ENCODE measurements around the gene TBC1D16. TPM values are rescaled to one million over a fixed set of nuclear protein-coding genes. Genes with fewer than 3 reads are reported as not detected.

TBC1D16 gene
- total and polyA plus RNA-seq, 2 donors (not counting 1 experiment from before 2014, with no cell fraction given) = 0.82 to 2.7 TPM

DNA sequence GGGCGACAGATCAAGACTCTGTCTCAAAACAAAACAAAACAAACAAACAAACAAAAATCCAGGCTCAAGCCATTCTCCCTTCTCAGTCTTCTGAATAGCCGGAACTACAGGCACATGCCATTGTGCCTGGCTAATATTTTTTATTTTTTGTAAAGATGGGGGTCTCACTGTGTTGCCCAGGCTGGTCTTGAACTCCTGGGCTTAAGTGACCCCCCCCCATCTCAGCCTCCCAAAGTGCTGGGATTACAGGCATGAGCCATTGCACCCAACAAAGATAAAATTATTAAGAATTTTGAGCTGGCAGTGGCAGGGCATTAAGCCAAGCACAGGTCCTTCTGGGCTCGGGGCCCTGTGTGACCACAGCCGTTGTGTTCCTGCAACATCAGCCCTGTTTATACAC is 126.6 kb downstream of the TBC1D16 start:
- Histone ChIP-seq H2AFZ (ENCODE audit: insufficient read depth, low read depth, low read length, poor library complexity, severe bottlenecking) (no peak overlapping the region), H3K4me3 (ENCODE audit: control extremely low read depth in 1 of 5, extremely low read depth in 1 of 5, insufficient read depth in 1 of 5, low read depth in 2 of 5, low read length in 4 of 5) (no peak overlapping the region), H3K9me3 (ENCODE audit: control extremely low read depth in 1 of 3, control insufficient read depth in 2 of 3, insufficient read depth in 1 of 3, low read length in 2 of 3) (no peaks in the 10 kb centered on the region), H3K27me3 (replicated peaks in 1 of 4; ENCODE audit: control extremely low read depth in 1 of 4, control insufficient read depth in 3 of 4, insufficient read depth in 4 of 4, low read length in 3 of 4) (peaks cover 0 to 6% (median 0%) of the 10 kb centered on the region in 4 experiments), H4K20me1 (ENCODE audit: control insufficient read depth, insufficient read depth, low read length, poor library complexity, severe bottlenecking) (no peaks in the 10 kb centered on the region), H3K27ac (ENCODE audit: low read length in 2 of 2) (no peak overlapping the region), H3K4me1 (ENCODE audit: control insufficient read depth in 2 of 2, insufficient read depth in 2 of 2, low read length in 2 of 2) (no peaks in the 10 kb centered on the region), H3K4me2 (replicated peaks; ENCODE audit: low read depth, low read length, poor library complexity, severe bottlenecking) (no peak overlapping the region), H3K9ac (ENCODE audit: low read length) (no peak overlapping the region), H3K36me3 (replicated peaks in 1 of 2; ENCODE audit: control extremely low read depth in 1 of 2, control insufficient read depth in 1 of 2, extremely low read depth in 1 of 2, insufficient read depth in 2 of 2, low read length in 1 of 2) (no peaks in the 10 kb centered on the region), H3K79me2 (ENCODE audit: control insufficient read depth, insufficient read depth, low read length) (no peaks in the 10 kb centered on the region)
- TF ChIP-seq EZH2 (IDR thresholded peaks at IDR 0.05; ENCODE audit: borderline replicate concordance, insufficient read depth, low read depth, low read length, poor library complexity, severe bottlenecking) = no peak
- TF ChIP-seq, protein P1, sequence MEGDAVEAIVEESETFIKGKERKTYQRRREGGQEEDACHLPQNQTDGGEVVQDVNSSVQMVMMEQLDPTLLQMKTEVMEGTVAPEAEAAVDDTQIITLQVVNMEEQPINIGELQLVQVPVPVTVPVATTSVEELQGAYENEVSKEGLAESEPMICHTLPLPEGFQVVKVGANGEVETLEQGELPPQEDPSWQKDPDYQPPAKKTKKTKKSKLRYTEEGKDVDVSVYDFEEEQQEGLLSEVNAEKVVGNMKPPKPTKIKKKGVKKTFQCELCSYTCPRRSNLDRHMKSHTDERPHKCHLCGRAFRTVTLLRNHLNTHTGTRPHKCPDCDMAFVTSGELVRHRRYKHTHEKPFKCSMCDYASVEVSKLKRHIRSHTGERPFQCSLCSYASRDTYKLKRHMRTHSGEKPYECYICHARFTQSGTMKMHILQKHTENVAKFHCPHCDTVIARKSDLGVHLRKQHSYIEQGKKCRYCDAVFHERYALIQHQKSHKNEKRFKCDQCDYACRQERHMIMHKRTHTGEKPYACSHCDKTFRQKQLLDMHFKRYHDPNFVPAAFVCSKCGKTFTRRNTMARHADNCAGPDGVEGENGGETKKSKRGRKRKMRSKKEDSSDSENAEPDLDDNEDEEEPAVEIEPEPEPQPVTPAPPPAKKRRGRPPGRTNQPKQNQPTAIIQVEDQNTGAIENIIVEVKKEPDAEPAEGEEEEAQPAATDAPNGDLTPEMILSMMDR (IDR thresholded peaks at IDR 0.05) = no peak
- 24% methylated on average over 3 of the region's 4 CpGs for WGBS (ENCODE audit: insufficient coverage)
- H3K4me3 Mint-ChIP-seq = no peak overlapping the region
- H3K27ac Mint-ChIP-seq = no peak overlapping the region
- DNase-seq (no peak), ATAC-seq (ENCODE audit: low read depth) (no peak)
- peaks cover 27% of the 10 kb centered on the region for H3K27me3 Mint-ChIP-seq
- H3K9me3 Mint-ChIP-seq (ENCODE audit: insufficient read depth) = no peaks in the 10 kb centered on the region
- intact Hi-C loops (cut with micrococcal nuclease) = no loop called here
- ChIA-PET CTCF (interaction anchor here (1.1 to 1.2 kb wide), 2 partner anchors 63 to 83 kb away, joined by 3 read pairs; no protein-coding TSS in a partner anchor), POLR2A (no interaction called here)
- no peaks in the 10 kb centered on the region for H3K4me1 Mint-ChIP-seq

DNA sequence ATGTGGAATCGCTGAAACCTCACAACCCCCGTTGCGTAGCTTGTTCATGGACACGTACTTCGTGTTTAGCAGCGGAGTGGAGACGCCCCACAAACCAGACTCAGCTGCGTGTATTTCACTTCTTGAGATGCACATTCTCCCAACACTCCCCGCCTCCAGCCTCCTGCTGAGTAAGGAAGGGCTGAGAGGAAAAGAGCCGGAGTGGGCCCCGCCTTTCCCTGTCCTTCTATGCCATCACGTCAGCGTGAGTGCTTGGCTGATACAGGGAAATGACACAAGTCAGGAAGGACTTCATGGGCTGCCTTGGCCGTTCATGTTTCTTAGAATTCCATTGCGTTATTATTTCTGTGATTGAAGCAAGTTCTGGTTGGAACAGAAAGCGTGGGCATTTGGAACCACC is 127.8 kb downstream of the TBC1D16 start:
- CTCF ChIA-PET = no interaction called here
- H3K27ac Mint-ChIP-seq = no peak overlapping the region
- H3K27me3 ChIP-seq (replicated peaks in 1 of 4; ENCODE audit: control extremely low read depth in 1 of 4, control insufficient read depth in 3 of 4, insufficient read depth in 4 of 4, low read length in 3 of 4) = peaks cover 0 to 5% (median 0%) of the 10 kb centered on the region in 4 experiments

More for the DNA sequence above, 127.8 kb downstream of the TBC1D16 start:
- Histone ChIP-seq H3K79me2 (ENCODE audit: control insufficient read depth, insufficient read depth, low read length) (no peaks in the 10 kb centered on the region), H3K4me3 (ENCODE audit: control extremely low read depth in 1 of 5, extremely low read depth in 1 of 5, insufficient read depth in 1 of 5, low read depth in 2 of 5, low read length in 4 of 5) (no peak overlapping the region), H3K9me3 (ENCODE audit: control extremely low read depth in 1 of 3, control insufficient read depth in 2 of 3, insufficient read depth in 1 of 3, low read length in 2 of 3) (no peaks in the 10 kb centered on the region), H2AFZ (ENCODE audit: insufficient read depth, low read depth, low read length, poor library complexity, severe bottlenecking) (no peak overlapping the region), H3K4me2 (replicated peaks; ENCODE audit: low read depth, low read length, poor library complexity, severe bottlenecking) (no peak overlapping the region), H4K20me1 (ENCODE audit: control insufficient read depth, insufficient read depth, low read length, poor library complexity, severe bottlenecking) (no peaks in the 10 kb centered on the region), H3K9ac (ENCODE audit: low read length) (no peak overlapping the region), H3K36me3 (replicated peaks in 1 of 2; ENCODE audit: control extremely low read depth in 1 of 2, control insufficient read depth in 1 of 2, extremely low read depth in 1 of 2, insufficient read depth in 2 of 2, low read length in 1 of 2) (no peaks in the 10 kb centered on the region), H3K27ac (ENCODE audit: low read length in 2 of 2) (no peak overlapping the region), H3K4me1 (ENCODE audit: control insufficient read depth in 2 of 2, insufficient read depth in 2 of 2, low read length in 2 of 2) (no peaks in the 10 kb centered on the region)
- no peak overlapping the region for H3K4me3 Mint-ChIP-seq
- ATAC-seq (ENCODE audit: low read depth) (no peak), DNase-seq (no peak)
- TF ChIP-seq EZH2 (IDR thresholded peaks at IDR 0.05; ENCODE audit: borderline replicate concordance, insufficient read depth, low read depth, low read length, poor library complexity, severe bottlenecking) = no peak
- TF ChIP-seq, protein P1 (IDR thresholded peaks at IDR 0.05) = no peak
- intact Hi-C loops (cut with micrococcal nuclease) = no loop called here
- H3K27me3 Mint-ChIP-seq = peaks cover 23% of the 10 kb centered on the region
- no peaks in the 10 kb centered on the region for H3K9me3 Mint-ChIP-seq (ENCODE audit: insufficient read depth)
- WGBS (ENCODE audit: insufficient coverage) = 92% methylated on average over 15 of the region's 16 CpGs
- no peaks in the 10 kb centered on the region for H3K4me1 Mint-ChIP-seq
- POLR2A ChIA-PET = no interaction called here

Measured in B cell (primary cell).